AG09319 (cell line): ENCODE data around the gene MYOZ3.

Source experiments
- DNase-seq: peaks from one replicate; pipeline ENCODE4 v3.0.0-alpha.2; 2010; ENCODE audit warnings: low read depth; ENCODE audit errors: extremely low read depth
- TF ChIP-seq, protein P1 (sequence below): IDR thresholded peaks from 2 replicates; pipeline ENCODE4 v1.5.1; 2011; ENCODE audit warnings: low read depth, mild to moderate bottlenecking, inconsistent platforms, low read length, moderate library complexity

Gene MYOZ3

DNA sequence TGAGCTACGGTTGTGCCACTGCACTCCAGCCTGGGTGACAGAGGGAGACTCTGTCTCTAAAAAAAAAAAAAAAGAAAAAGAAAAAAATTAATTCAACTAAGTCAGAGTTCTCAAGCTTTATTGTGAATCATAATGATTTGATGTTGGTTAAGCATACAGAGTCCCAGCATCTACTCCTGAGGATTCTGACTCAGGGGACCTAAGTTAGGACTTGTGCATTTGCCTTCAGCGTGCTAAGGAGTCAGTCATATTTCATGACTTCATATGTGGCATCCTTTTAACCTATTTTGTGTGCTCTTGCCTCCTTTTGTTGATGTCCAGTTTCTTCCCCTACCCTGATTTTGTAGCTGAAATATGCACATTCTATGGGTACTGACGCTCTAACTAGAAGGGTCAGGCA, 2.9 kb downstream of the MYOZ3 start:
- TF ChIP-seq, protein P1, sequence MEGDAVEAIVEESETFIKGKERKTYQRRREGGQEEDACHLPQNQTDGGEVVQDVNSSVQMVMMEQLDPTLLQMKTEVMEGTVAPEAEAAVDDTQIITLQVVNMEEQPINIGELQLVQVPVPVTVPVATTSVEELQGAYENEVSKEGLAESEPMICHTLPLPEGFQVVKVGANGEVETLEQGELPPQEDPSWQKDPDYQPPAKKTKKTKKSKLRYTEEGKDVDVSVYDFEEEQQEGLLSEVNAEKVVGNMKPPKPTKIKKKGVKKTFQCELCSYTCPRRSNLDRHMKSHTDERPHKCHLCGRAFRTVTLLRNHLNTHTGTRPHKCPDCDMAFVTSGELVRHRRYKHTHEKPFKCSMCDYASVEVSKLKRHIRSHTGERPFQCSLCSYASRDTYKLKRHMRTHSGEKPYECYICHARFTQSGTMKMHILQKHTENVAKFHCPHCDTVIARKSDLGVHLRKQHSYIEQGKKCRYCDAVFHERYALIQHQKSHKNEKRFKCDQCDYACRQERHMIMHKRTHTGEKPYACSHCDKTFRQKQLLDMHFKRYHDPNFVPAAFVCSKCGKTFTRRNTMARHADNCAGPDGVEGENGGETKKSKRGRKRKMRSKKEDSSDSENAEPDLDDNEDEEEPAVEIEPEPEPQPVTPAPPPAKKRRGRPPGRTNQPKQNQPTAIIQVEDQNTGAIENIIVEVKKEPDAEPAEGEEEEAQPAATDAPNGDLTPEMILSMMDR, result no peak
- DNase-seq, result no peak

DNA sequence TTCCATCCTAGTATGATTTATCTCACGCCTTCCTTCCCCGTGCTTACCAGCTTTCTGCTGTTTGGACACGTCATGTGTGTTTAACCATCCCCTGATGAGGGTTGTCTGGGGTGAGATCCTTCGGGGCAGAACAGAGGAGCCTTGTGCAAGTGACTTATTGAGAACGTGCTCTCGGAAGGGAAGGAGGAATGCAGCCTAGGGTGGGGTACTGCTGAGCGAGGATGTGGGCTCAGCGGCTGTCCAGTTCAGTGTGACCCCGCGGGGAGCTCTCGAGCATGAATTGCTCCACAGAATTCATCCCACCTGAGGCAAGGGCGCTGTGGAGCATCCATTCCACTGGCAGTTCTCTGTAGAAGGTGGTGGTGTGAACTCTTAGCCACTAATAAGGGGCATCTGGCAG, 4.0 kb downstream of the MYOZ3 start:
- DNase-seq, result no peak
- TF ChIP-seq, protein P1, result no peak

DNA sequence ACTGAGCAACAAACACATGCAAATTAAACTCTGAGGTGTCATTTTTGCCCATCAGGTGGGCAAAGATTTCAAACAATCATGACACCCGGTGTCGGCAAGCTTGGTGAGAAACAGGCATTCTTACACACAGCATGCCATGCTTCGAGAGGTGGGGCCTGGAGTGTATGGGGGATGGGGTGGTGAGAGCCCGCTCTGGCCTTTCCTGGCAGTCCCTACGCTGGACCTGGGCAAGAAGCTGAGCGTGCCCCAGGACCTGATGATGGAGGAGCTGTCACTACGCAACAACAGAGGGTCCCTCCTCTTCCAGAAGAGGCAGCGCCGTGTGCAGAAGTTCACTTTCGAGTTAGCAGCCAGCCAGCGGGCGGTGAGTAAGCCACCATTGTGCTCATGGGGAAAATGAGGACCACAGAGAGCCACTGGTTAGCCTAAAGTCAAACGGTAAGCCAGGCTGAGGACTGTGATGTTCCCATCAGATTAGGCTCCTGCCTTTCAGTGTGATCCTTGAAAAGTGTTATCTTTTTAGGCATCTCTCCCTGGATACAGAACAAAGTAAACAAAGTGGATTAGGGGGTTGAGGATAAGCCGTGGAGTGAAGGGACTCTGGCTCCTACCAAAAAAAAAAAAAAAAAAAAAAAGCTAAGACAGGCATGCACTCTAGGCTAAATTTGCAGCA, 9.4 kb downstream of the MYOZ3 start:
- no peak for DNase-seq
- TF ChIP-seq, protein P1, result no peak

DNA sequence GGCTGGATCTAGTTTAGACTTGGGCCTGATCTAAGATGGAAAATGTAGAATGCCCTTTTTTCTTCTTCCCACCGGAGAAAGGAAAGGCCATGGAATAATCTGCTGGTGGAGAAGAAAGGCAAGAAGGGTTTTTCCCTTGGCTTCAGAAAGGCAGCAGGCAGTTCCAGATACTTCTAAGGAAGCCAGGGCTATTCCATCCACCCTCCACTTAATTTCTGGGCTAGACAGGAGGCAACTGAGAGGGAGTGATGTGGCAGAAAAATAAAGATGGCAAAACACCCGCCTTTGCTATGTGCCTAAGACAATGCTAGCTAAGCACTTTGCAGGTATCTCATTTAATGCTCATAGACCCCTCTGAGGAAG, 9.9 kb downstream of the MYOZ3 start:
- no peak for DNase-seq
- TF ChIP-seq, protein P1, result no peak

DNA sequence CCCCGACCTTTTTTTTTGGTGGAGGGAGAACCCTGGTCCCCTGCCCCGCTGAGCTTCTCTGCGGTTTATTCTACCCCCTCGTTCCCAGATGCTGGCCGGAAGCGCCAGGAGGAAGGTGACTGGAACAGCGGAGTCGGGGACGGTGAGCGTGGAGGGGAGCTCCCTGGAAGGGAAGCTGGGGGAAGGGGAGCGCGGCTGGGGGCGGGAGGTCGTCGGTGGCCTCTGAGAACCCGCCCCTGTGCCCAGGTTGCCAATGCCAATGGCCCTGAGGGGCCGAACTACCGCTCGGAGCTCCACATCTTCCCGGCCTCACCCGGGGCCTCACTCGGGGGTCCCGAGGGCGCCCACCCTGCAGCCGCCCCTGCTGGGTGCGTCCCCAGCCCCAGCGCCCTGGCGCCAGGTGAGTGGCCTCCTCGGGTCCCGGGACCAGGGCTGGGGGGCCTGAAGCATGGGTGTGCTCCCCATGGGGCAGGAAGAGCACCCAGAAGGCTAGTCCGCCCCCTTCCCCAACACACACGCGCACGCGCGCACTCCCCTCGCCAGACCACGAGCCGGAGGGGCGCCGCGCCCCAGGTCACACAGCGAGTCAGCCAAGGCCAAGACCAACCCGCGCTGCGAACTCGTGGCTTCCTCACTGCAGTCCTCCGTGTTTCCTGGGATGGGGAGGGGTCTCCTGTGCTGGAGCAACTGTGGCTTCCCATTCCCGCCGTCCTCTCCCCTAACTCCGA, 10.6 kb downstream of the MYOZ3 start:
- no peak for DNase-seq
- TF ChIP-seq, protein P1, result no peak

DNA sequence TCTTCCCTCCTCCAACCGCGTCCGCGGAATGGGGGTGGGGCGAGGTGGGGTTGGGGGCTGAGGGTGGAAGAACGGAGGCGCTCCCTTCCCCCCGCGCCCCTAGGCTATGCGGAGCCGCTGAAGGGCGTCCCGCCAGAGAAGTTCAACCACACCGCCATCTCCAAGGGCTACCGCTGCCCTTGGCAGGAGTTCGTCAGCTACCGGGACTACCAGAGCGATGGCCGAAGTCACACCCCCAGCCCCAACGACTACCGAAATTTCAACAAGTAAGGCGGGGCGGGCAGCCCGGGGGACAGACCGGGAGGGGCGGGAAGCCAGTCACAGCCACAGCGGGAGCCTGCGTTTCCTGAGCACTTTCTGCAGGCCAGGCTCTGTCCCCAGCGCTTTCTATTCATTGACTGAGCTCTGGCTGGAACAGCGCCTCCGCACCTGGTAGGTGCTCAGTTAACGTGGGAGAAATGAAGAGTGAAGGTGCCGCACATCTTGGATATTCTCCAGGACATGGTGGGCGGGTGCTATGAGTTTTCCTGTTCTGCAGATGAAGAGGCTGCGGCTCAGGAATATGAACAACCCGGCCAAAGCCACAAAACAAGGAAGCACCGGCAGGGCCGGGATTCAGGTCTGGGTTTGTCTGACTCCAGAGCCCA, 11.3 kb downstream of the MYOZ3 start:
- TF ChIP-seq, protein P1, result no peak
- DNase-seq, result no peak

DNA sequence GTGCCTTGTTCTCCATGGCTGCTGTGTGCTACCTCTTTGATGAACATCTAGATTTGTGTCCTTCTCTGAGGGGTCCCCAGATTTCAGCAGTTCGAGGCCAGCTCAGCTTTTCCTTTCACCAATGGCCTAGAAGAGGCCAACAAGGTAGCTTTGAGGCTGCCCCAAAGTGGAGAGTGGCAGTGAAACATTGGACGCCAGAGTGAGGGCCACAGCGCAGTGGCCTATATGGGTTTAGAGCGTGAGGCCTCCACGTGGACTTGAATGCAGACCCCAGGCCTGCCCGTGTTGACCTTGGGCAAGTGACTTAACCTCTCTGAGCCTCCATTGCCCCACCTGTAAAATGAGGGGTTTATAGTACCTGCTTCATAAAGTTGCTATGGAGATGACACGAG, 11.8 kb downstream of the MYOZ3 start:
- TF ChIP-seq, protein P1, result no peak
- no peak for DNase-seq
